GM21381 (cell line): ENCODE data around the gene BACH2.

ENCODE experiments used
- ATAC-seq: cut with Tn5 transposase; IDR thresholded peaks from one replicate; pipeline ENCODE4 v1.9.1; 2021; ENCODE audit warnings: mild to moderate bottlenecking, moderate library complexity; ENCODE audit not compliant: unreplicated experiment

The BACH2 gene

GRCh38 chr6:89951574-89952104 lies 345.0 kb downstream of the BACH2 start:
- no peak for ATAC-seq

DNA sequence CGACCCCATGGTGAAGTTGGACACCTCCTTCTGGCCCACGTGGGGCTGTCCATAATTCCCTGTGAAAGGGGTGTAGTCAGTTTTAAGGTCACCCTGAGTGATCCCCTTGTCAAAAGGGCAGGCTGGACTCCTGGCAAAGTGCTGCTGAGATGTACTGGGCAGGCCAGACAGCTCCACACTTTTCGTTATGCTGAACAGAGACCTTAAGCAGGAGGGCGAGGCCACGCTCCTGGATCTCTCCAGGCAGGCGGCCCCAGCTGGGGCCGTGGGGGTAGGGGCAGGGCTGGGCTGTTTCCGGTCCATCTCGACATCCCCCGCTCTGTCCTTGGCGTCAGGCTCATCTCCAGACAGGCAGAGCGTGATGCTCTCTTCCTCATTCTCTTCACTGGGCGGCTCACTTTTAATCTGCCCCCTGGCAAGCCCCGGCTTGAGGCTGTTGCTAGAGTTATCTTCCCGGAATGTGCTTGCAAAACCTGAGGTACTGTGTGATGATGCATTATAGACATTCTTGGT lies 345.7 kb downstream of the BACH2 start:
- no peak for ATAC-seq

DNA sequence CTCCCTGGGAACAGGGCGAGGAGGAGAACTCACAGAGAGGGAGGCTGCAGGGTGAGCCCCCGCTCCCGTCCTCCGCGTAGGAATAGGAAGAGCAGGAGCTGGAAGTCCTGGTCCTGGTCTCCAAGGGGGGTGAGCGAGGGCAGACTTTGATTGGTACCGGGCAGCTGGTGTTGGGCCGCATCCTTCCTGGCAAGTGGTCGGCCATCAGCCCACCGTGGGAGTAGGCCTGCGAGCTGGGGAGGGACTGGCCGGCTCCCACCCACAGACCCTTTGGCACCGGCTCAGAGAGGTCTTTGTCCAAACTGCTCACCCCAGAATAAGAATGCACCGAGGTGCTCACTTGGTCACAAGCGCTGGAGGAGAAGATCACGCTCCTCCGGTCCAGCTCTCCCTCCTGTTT lies 346.2 kb downstream of the BACH2 start:
- ATAC-seq: no peak

DNA sequence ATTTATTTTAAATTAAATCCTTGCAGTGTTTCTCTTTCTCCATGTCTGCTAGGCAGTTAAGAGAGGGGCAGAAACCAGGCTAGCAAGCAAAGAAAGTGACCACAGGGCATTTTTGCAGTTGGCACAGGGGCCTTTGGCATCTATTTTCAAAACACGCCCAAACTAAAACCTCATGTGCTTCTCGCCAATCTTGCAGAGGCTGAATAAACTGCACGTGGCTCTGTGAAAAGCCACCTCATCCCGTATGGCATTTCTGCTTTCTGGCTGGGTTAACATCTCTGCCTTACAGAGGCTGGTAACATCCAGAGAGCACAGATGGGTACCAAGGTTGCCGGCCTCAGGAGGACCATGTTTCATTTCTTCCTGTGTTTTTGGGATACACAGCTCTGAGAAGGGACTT lies 347.8 kb downstream of the BACH2 start:
- ATAC-seq: no peak

DNA sequence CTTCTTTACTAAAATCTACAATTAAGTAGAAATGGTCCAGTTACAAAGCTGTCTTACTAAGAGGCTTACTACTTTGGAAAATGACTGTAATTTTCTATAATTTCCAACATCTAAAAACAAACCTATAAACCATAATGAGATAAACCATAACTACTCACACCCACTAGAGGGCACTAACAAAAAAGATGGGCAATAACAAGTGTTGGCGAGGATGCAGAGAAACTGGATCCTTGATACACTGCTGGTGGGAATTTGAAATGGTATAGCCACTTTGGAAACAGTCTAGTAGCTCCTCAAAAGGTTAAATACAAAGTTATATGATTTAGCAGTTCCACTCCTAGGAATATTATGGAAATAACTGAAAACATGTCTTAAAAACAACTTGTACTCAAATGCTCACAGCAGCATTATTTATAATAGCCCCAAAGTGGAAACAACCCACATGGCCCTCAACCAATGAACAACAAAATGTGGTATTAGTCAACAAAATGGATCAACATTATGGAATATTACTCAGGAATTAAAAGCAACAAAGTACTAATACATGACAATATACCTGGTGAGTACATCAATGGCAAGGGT lies 351.7 kb downstream of the BACH2 start:
- no peak for ATAC-seq

GRCh38 chr6:89944181-89944755 lies 352.4 kb downstream of the BACH2 start:
- no peak for ATAC-seq

- no peak for ATAC-seq
Observed at GRCh38 chr6:89942601-89943000, 354.0 kb downstream of the BACH2 start.

- ATAC-seq: no peak
Observed at GRCh38 chr6:89941763-89942497, 354.7 kb downstream of the BACH2 start.

- ATAC-seq: no peak
Observed at GRCh38 chr6:89941031-89941762, 355.4 kb downstream of the BACH2 start.

- no peak for ATAC-seq
Observed at GRCh38 chr6:89940225-89941027, 356.2 kb downstream of the BACH2 start.

DNA sequence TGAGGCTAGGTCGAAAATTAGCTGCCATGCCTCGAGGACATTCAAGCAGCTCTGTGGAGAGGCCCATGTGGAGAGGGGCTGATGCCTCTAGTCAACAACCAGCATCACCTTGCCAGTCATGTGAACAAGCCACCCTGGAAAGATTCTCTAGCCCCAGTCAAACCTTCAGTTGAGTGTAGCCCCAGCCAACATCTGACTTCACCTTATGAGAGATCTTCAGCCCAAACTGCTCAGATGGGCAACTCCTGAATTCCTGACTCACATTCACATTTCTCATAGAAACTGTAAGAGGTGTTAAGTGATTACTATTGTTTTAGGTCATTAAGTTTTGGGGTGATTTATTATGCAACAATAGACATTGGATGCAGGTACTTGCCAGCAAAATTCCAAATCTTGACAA lies 357.5 kb downstream of the BACH2 start:
- ATAC-seq: no peak

DNA sequence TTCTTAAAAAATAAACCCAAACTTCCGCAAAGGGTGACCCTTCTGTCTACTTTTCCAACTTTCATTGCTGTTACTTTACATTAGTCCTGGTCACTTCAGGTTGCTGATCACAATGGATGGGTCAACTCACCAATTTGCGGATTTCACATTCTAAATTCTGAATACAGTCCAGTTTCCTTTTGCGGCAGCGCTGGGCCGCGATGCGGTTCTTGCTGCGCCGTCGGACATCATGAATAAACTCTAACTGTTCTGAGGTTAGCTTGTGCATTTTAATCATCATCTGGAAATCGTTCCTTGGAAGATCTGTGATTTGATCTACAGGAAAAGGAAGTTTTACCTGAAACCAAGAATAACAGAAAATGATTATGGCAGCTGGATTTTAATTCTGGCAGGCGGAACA lies 358.6 kb downstream of the BACH2 start:
- ATAC-seq: no peak

- no peak for ATAC-seq
Observed at GRCh38 chr6:89936177-89936576, 360.5 kb downstream of the BACH2 start.

DNA sequence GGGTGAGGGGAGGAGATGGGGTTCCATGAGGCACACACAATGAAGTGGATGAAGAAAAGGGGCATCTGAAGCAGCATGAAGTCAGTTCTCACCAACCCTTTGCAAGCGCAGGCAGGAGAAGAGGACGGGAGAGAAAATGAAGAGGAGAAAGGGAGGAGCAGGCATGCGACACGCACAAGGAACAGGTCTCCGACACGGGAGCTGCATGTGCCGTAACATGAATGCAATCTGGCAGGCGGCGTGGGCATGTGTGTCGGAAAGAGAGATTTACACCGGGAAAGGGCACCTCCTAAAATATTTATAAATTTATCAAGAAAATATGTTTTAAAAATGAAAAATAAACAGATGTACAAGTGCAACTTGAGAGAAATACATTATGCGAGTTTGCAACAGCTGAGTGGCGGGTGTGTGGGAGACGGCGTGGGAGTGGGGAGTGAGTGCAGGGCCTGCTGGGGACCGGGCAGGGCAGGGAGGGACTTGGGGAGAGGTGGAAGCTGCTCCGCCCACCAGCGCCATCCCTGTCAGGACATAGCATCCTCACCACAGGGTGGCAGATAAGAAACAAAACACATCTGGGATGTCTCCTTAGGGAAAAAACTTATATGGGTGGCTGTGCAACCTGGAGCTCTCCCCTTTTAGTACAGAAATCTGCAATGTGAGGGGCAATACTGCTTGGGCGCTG lies 361.8 kb downstream of the BACH2 start:
- no peak for ATAC-seq

DNA sequence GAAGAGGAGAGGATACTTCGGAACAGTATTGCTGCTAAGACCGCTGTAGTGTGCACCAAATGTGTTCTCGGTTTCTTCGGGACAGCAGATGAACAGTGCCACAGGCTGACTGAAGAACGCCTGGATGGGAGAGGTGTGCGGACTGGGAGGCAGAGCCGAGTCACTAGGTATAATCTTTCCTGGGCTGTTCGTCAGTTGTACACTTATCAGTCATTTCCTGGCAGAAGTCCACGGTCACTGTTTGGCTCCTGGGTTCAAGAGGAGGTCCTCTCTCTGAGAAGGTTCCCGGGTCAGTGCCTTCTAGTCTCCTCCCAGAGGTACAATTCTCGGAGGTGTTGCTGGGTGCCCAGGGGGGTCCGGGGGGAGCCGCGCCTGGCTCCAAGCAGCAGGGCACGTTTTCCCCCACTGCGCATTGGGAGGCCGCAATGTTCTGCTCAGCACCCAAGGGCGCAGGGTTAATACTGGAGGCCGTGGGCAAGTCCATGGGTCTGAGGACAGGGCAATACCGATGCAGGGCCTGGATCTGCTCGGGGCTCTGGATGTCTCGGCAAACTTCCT lies 364.3 kb downstream of the BACH2 start:
- ATAC-seq: no peak

DNA sequence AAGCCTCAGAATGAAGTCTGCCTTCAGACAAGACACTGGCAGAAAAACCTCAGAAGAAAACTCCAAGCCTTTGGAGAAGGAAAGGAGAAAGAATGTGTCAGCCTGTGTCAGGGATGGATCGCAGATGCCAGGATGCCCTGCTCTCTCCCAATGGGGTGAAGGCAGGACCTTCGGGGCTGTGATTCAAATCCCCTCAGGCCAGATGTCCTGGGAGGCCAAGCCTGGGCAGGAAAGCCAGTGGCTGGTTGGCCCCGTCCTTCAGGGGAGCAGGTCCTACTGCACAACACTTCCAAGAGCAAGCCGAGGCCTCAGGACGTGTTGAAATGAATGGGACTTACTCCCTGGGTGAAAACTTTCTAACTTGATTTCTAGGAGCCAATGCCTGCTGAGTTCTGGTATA lies 365.9 kb downstream of the BACH2 start:
- ATAC-seq: no peak

DNA sequence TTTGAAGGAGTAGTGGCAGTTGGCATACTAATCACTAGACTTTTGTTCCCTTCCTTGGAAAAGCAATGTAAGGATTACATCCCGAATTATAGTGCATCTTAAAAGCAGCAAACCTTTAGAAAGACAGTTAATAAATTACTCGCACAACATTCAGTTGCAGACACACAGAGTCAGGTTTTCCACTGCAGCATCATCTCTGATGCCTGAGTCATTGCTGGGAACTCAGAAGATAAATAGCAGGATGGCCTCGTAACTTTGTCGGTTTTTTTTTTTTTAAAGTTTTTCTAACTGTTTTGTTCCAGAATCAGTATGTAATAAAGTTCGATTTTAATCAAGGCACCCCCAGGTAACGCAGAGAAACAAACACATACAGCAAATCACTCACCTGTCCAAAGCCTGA lies 368.0 kb downstream of the BACH2 start:
- ATAC-seq: no peak

DNA sequence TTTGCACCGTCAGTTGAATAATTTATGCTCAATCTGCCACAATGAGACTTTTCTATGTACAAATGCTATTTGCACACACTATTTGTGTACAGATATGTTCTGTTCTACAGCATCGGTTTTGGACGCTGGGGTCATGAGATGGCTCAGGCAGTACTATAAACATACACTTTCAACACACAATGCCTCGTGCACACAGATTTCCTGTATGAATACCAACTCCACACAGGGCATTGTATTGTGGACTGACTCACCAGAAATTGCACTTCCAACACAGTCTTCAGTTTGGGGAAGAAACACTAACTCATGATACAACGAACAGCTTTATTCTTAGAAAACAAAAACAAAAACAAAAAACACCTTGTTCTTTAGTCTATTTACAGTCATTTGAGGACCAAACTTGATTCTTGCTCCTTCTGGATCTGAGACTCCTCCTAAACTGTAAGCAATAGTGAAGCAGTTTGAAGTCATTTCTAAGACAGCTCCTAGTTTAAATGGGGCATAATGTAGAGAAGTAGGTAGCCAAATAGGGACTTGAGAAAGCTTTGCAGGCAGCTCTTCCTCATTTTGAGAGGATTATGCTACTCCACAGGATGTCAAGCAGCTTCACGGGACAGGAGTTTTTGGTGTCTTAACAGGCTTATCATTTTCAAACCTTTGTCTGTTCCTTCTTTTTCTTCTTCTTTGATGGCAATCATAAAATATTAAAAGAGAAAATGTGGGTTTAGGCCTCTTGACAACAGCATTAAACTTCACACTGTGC lies 368.7 kb downstream of the BACH2 start:
- no peak for ATAC-seq

- ATAC-seq: no peak
Observed at GRCh38 chr6:89927264-89927663, 369.4 kb downstream of the BACH2 start.
